ENCODE measurements around the gene RALGDS.

GRCh38 chr9:133059623-133060022 lies 61.4 kb downstream of the RALGDS start:
- no peak for TF ChIP-seq EZH2 (IDR thresholded peaks at IDR 0.05; ENCODE audit: low read depth, unreplicated experiment)
- TF ChIP-seq, protein P1, sequence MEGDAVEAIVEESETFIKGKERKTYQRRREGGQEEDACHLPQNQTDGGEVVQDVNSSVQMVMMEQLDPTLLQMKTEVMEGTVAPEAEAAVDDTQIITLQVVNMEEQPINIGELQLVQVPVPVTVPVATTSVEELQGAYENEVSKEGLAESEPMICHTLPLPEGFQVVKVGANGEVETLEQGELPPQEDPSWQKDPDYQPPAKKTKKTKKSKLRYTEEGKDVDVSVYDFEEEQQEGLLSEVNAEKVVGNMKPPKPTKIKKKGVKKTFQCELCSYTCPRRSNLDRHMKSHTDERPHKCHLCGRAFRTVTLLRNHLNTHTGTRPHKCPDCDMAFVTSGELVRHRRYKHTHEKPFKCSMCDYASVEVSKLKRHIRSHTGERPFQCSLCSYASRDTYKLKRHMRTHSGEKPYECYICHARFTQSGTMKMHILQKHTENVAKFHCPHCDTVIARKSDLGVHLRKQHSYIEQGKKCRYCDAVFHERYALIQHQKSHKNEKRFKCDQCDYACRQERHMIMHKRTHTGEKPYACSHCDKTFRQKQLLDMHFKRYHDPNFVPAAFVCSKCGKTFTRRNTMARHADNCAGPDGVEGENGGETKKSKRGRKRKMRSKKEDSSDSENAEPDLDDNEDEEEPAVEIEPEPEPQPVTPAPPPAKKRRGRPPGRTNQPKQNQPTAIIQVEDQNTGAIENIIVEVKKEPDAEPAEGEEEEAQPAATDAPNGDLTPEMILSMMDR (conservative IDR thresholded peaks at IDR 0.05; ENCODE audit: low read depth in 2 of 2) = no peak
- no peak for TF ChIP-seq POLR2AphosphoS5 (IDR thresholded peaks at IDR 0.05; ENCODE audit: low read depth)
- TF ChIP-seq ZNF331 (CRISPR knock-in tag; IDR thresholded peaks at IDR 0.05; ENCODE audit: low read depth) = no peak
- TF ChIP-seq, protein P2, sequence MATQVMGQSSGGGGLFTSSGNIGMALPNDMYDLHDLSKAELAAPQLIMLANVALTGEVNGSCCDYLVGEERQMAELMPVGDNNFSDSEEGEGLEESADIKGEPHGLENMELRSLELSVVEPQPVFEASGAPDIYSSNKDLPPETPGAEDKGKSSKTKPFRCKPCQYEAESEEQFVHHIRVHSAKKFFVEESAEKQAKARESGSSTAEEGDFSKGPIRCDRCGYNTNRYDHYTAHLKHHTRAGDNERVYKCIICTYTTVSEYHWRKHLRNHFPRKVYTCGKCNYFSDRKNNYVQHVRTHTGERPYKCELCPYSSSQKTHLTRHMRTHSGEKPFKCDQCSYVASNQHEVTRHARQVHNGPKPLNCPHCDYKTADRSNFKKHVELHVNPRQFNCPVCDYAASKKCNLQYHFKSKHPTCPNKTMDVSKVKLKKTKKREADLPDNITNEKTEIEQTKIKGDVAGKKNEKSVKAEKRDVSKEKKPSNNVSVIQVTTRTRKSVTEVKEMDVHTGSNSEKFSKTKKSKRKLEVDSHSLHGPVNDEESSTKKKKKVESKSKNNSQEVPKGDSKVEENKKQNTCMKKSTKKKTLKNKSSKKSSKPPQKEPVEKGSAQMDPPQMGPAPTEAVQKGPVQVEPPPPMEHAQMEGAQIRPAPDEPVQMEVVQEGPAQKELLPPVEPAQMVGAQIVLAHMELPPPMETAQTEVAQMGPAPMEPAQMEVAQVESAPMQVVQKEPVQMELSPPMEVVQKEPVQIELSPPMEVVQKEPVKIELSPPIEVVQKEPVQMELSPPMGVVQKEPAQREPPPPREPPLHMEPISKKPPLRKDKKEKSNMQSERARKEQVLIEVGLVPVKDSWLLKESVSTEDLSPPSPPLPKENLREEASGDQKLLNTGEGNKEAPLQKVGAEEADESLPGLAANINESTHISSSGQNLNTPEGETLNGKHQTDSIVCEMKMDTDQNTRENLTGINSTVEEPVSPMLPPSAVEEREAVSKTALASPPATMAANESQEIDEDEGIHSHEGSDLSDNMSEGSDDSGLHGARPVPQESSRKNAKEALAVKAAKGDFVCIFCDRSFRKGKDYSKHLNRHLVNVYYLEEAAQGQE (IDR thresholded peaks at IDR 0.05; ENCODE audit: unreplicated experiment) = no peak
- no peak for TF ChIP-seq CREB1 (CRISPR knock-in tag; IDR thresholded peaks at IDR 0.05; ENCODE audit: low read depth)
- no peak for TF ChIP-seq ETS1 (IDR thresholded peaks at IDR 0.05)
- TF ChIP-seq EZH2phosphoT487 (IDR thresholded peaks at IDR 0.05; ENCODE audit: unreplicated experiment) = no peak
- TF ChIP-seq JUNB (IDR thresholded peaks at IDR 0.05; ENCODE audit: unreplicated experiment) = no peak
